K562 (cell line): Measurements from ENCODE around the gene AKT2. TPM values are rescaled to one million over a fixed set of nuclear protein-coding genes. Genes with fewer than 3 reads are reported as not detected.

Source experiments
- ATF4 ChIP-seq: fragments of 450-650 bp; formaldehyde crosslinking; IDR thresholded peaks from 2 replicates; pipeline ENCODE4 v1.4.0; 2022; ENCODE audit warnings: mild to moderate bottlenecking, moderate library complexity
- ATF7 ChIP-seq: fragments of 450-650 bp; IDR thresholded peaks from 2 replicates; pipeline ENCODE4 v1.7.1; 2014; ENCODE audit warnings: mild to moderate bottlenecking, moderate library complexity
- CBFA2T3 ChIP-seq: fragments of 450-650 bp; IDR thresholded peaks from 2 replicates; pipeline ENCODE4 v1.6.1; 2017
- CREM ChIP-seq: IDR thresholded peaks from 2 replicates; pipeline ENCODE4 v1.6.1; 2014; ENCODE audit warnings: antibody characterized with exemption, low read depth
- DMBX1 ChIP-seq: fragments of 250-450 bp; sonication (Bioruptor Pico); IDR thresholded peaks from 2 replicates; pipeline ENCODE4 v1.8.0; 2022; ENCODE audit warnings: inconsistent platforms, mild to moderate bottlenecking, moderate library complexity, borderline replicate concordance
- FOXK2 ChIP-seq, 2 experiments: fragments of 450-650 bp; IDR thresholded peaks in 1 of 2; conservative IDR thresholded peaks in 1 of 2; 2 replicates each; pipeline ENCODE4 v1.6.1; 2016; ENCODE audit warnings: low read depth in 2 of 2, mild to moderate bottlenecking in 1 of 2
- GTF2A2 ChIP-seq: IDR thresholded peaks from 2 replicates; pipeline ENCODE4 v1.6.1; 2016; ENCODE audit warnings: mild to moderate bottlenecking, missing genetic modification characterization, missing compliant biosample characterization
- HDAC1 ChIP-seq, 2 experiments: fragments of 450-650 bp; IDR thresholded peaks; 2 replicates each; pipeline ENCODE4 v1.6.1; 2016 to 2017; ENCODE audit warnings: inconsistent platforms in 1 of 2, mild to moderate bottlenecking in 1 of 2, moderate library complexity in 1 of 2
- HIVEP1 ChIP-seq: fragments of 250-450 bp; sonication (Bioruptor Pico); IDR thresholded peaks from 2 replicates; pipeline ENCODE4 v1.4.0; 2020; ENCODE audit warnings: mild to moderate bottlenecking
- HNRNPUL1 ChIP-seq: fragments of 200-400 bp; formaldehyde crosslinking; IDR thresholded peaks from 2 replicates; pipeline ENCODE4 v1.6.1; 2017; ENCODE audit warnings: low read length
- MCM3 ChIP-seq: fragments of 450-650 bp; IDR thresholded peaks from 2 replicates; pipeline ENCODE4 v1.6.1; 2016
- NFE2 ChIP-seq: IDR thresholded peaks from 2 replicates; pipeline ENCODE4 v1.6.1; 2014; ENCODE audit warnings: antibody characterized with exemption, low read depth
- NR2C2 ChIP-seq, 2 experiments: fragments of 200-800 bp in 1 of 2; sonication (Bioruptor generic) in 1 of 2; sonication (generic) in 1 of 2; formaldehyde crosslinking in 1 of 2; IDR thresholded peaks; 2 replicates each; pipeline versions ENCODE4 v1.6.1 to v1.8.0; 2016 to 2022; ENCODE audit warnings: mild to moderate bottlenecking in 1 of 2, missing compliant biosample characterization in 1 of 2, missing genetic modification characterization in 1 of 2, missing genetic modification reagents in 1 of 2
- PHB2 ChIP-seq: fragments of 450-650 bp; IDR thresholded peaks from 2 replicates; pipeline ENCODE4 v1.6.1; 2017; ENCODE audit warnings: low read depth
- POLR2G ChIP-seq: fragments of 200-400 bp; formaldehyde crosslinking; IDR thresholded peaks from 2 replicates; pipeline ENCODE4 v1.6.1; 2017; ENCODE audit warnings: low read depth, mild to moderate bottlenecking, antibody characterized with exemption, low read length, moderate library complexity
- PTTG1 ChIP-seq: fragments of 450-650 bp; IDR thresholded peaks from 2 replicates; pipeline ENCODE4 v1.6.1; 2016; ENCODE audit warnings: low read depth, mild to moderate bottlenecking, missing genetic modification characterization, missing compliant biosample characterization
- RBBP5 ChIP-seq: fragments of 200-600 bp; sonication (generic); IDR thresholded peaks from 2 replicates; pipeline ENCODE4 v1.6.1; 2012; ENCODE audit warnings: borderline replicate concordance, mild to moderate bottlenecking, low read length, control low read depth, inconsistent platforms; ENCODE audit not compliant: insufficient read depth, poor library complexity, severe bottlenecking
- RFX1 ChIP-seq: fragments of 450-650 bp; IDR thresholded peaks from 2 replicates; pipeline ENCODE4 v1.6.1; 2016; ENCODE audit warnings: mild to moderate bottlenecking, moderate library complexity
- SMAD3 ChIP-seq: fragments of 450-650 bp; formaldehyde crosslinking; conservative IDR thresholded peaks from 2 replicates; pipeline ENCODE4 v1.4.0; 2020; ENCODE audit warnings: mild to moderate bottlenecking
- SMC3 ChIP-seq: conservative IDR thresholded peaks from 2 replicates; pipeline ENCODE4 v1.6.1; 2011; ENCODE audit warnings: low read depth, low read length, improper control_type of control experiment; ENCODE audit not compliant: insufficient read depth
- SREBF1 ChIP-seq: fragments of 150-350 bp; IDR thresholded peaks from 2 replicates; pipeline ENCODE4 v1.6.1; 2014; ENCODE audit warnings: antibody characterized with exemption, low read depth, low read length, borderline replicate concordance
- TCF7 ChIP-seq: sonication (generic); IDR thresholded peaks from 2 replicates; pipeline ENCODE4 v1.6.1; 2016; ENCODE audit warnings: antibody characterized with exemption, borderline replicate concordance
- THAP12 ChIP-seq: fragments of 250-450 bp; sonication (Bioruptor Pico); IDR thresholded peaks from 2 replicates; pipeline ENCODE4 v1.9.0; 2021; ENCODE audit warnings: mild to moderate bottlenecking, inconsistent platforms
- ZC3H4 ChIP-seq: sonication (generic); formaldehyde crosslinking; IDR thresholded peaks from 2 replicates; pipeline ENCODE4 v1.9.0; 2021; ENCODE audit warnings: missing genetic modification reagents, borderline replicate concordance
- ZNF239 ChIP-seq: fragments of 250-450 bp; sonication (Bioruptor Pico); IDR thresholded peaks from 2 replicates; pipeline ENCODE4 v1.4.0; 2020; ENCODE audit warnings: mild to moderate bottlenecking
- ZNF316 ChIP-seq: fragments of 450-650 bp; IDR thresholded peaks from 2 replicates; pipeline ENCODE4 v1.6.1; 2016
- ZNF57 ChIP-seq: fragments of 450-650 bp; formaldehyde crosslinking; IDR thresholded peaks from 2 replicates; pipeline ENCODE4 v1.4.0; 2020; ENCODE audit warnings: mild to moderate bottlenecking, moderate library complexity
- polyA plus RNA-seq, 8 experiments: library from polyadenylated mRNA; depleted of rRNA in 4 of 8; stranded (reverse) in 5 of 8; unstranded in 3 of 8; fragments of >200 nt; fragmentation: Nextera tagmentation in 2 of 8; fragmentation: Illumina TruSeq in 1 of 8; extraction: Ambion mirVana in 2 of 8; extraction: Trizol in 1 of 8; gene quantifications; 2 replicates each; pipeline versions ENCODE4 v1.2.1 to v1.2.3, GENCODE V29; 2011 to 2014; ENCODE audit warnings: inconsistent platforms in 1 of 8, missing spikeins in 1 of 8
- total RNA-seq, 7 experiments: library from RNA; depleted of rRNA in 6 of 7; stranded (reverse); fragments of >200 nt in 6 of 7; fragmentation: Illumina TruSeq in 2 of 7; extraction: Trizol in 2 of 7; gene quantifications; 2 replicates each; pipeline versions ENCODE4 v1.2.1 to v1.2.3, GENCODE V29; 2011 to 2021; ENCODE audit warnings: low replicate concordance in 1 of 7
- TF ChIP-seq, protein P1 (sequence below): fragments of 450-650 bp; formaldehyde crosslinking; IDR thresholded peaks from 2 replicates; pipeline ENCODE4 v1.4.0; 2020; ENCODE audit warnings: mild to moderate bottlenecking

Gene AKT2
- total and polyA plus RNA-seq, 9 of the 15 experiments (the other 6 are each of a cell fraction or from before 2014, with no cell fraction given), result 1.1 to 132 (median 67.7) TPM

DNA sequence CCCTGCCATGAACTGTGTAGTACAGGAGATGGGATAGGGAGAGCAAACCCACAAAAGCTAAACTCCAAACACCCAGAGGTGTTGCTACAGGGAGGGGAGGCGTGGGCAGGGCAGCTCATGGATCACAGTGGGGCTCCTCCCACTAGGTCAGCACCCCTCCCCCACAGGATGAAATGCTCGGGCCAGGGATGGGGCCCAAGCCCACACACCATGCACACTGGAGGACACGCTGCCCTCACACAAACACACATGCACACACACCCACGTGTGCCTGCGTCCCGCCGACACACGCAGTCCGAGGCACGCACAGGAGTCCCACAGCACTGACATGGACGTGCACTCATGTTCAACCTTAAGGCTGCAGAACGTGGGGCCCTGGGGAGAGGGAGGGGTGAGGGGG, 52.7 kb downstream of the AKT2 start (continued):
- TF ChIP-seq ATF4 (CRISPR knock-in tag) (no peak), SMC3 (no peak), PTTG1 (tag) (no peak), MCM3 (no peak), NFE2 (no peak), HNRNPUL1 (no peak), CBFA2T3 (peak; percentile 5; the same call in 1 of the 2 replicates), HDAC1 (IDR thresholded peaks at IDR 0.05) (peak in 1 of 2 experiments; percentile 55; a peak in 1 of 4 replicates), SREBF1 (no peak), DMBX1 (CRISPR knock-in tag) (no peak), FOXK2 (conservative IDR thresholded peaks at IDR 0.05 in 1 of 2, IDR thresholded peaks at IDR 0.05 in 1 of 2; ENCODE audit: low read depth in 2 of 2) (0 out of 4 replicates have a peak, but pooled peaks of 1 of the 2 experiments have one; percentile 27), ZNF316 (no peak), ZNF239 (CRISPR knock-in tag) (no peak), GTF2A2 (tag) (no peak), ATF7 (no peak), CREM (no peak; the same call in 1 of the 2 replicates), NR2C2 (CRISPR knock-in tag; IDR thresholded peaks at IDR 0.05) (no peak), NR2C2 (tag; IDR thresholded peaks at IDR 0.05) (no peak), TCF7 (no peak), SMAD3 (CRISPR knock-in tag) (no peak), ZC3H4 (no peak), PHB2 (no peak), ZNF57 (no peak), HIVEP1 (CRISPR knock-in tag) (no peak), RFX1 (no peak), THAP12 (CRISPR knock-in tag) (no peak), RBBP5 (no peak), POLR2G (peak; percentile 51; the same call in 1 of the 2 replicates)
- TF ChIP-seq, protein P1, sequence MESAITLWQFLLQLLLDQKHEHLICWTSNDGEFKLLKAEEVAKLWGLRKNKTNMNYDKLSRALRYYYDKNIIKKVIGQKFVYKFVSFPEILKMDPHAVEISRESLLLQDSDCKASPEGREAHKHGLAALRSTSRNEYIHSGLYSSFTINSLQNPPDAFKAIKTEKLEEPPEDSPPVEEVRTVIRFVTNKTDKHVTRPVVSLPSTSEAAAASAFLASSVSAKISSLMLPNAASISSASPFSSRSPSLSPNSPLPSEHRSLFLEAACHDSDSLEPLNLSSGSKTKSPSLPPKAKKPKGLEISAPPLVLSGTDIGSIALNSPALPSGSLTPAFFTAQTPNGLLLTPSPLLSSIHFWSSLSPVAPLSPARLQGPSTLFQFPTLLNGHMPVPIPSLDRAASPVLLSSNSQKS (CRISPR knock-in tag), result no peak
